ENCODE data around the gene PTPRA.

The PTPRA gene

GRCh38 chr20:2851086-2851485 lies 22.2 kb upstream of the PTPRA start:
- DNase-seq: no peak

- no peak for DNase-seq
Observed at GRCh38 chr20:2858591-2858990, 14.7 kb upstream of the PTPRA start.

DNA sequence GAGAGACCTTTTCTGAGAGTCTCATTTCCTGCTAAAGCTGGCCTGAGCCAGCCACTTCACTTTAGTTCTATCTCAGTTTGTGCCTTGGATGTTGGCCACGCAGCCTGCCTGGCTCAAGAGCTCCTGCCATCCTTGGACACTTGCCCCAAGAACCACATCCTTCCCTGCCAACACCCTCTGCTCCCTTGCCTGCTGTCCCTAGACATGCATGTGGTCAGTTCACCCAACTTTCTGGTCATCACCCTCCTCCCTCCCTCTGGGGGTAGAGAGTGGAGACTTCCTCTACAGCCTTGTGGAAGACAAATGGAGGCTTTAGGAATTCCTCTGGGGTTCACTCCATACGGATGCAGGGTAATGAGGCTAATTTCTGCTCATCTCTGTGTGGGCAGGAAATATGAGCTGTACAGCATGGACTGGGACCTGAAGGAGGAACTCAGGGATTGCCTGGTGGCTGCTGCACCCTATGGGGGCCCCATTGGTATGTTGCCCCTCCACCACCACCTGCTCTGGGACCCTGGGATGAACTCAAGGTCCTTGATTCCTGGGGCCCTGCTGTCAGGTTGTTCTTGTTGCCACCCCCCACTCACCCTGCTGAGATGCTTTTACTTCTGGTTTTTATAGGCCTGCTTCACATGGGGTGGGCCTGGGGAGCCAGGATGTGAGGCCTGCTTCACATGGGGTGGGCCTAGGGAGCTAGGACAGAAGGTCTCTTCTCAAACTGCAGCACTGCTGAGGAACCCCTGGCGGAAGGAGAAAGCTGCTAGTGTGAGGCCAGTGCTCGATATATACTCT lies 13.8 kb upstream of the PTPRA start:
- no peak for DNase-seq

DNA sequence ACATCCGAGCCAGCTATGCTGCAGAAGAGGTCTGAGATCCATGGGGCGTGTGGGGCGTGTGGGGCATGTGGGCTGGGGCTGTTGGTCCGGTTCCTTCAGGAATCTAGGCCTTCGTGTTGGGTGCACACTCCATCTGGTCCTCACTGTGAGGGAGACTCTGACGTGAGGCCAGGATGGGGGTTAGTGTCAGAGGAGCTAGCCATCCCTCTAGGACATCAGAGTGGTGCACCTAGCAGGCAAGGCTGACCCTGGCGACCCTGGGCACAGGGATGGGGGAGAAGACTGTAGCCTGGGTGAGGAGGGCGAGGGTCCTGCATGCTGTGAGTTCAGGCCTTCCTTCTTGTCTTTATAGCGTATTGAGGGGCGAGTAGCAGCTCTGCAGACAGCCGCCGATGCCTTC lies 8.7 kb upstream of the PTPRA start:
- DNase-seq: no peak

DNA sequence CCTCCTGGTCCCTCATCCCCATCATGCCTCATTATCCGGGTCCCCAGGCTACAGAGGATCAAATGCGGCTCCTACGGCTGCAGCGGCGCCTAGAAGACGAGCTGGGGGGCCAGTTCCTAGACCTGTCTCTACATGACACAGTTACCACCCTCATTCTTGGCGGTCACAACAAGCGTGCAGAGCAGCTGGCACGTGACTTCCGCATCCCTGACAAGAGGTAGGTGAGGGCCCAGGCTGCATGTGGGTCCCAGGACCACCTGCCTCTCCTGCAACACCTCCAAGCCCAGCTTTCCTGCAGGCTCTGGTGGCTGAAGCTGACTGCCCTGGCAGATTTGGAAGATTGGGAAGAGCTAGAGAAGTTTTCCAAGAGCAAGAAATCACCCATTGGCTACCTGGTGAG lies 8.2 kb upstream of the PTPRA start:
- DNase-seq: no peak

GRCh38 chr20:2865630-2866029 lies 7.7 kb upstream of the PTPRA start:
- no peak for DNase-seq

DNA sequence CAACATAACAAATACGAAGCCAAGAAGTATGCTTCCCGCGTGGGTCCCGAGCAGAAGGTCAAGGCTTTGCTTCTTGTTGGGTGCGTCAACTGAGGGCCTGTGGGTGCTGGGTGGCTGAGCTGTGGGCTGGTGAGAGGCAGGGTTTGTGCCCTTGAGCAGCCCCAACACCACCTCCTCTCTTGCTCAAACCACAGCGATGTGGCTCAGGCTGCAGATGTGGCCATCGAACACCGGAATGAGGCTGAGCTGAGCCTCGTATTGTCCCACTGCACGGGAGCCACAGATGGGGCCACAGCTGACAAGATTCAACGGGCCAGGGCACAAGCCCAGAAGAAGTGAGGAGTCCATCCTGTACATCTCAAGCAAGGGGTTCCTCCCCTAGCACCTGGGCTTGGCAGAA lies 7.0 kb upstream of the PTPRA start:
- no peak for DNase-seq

DNA sequence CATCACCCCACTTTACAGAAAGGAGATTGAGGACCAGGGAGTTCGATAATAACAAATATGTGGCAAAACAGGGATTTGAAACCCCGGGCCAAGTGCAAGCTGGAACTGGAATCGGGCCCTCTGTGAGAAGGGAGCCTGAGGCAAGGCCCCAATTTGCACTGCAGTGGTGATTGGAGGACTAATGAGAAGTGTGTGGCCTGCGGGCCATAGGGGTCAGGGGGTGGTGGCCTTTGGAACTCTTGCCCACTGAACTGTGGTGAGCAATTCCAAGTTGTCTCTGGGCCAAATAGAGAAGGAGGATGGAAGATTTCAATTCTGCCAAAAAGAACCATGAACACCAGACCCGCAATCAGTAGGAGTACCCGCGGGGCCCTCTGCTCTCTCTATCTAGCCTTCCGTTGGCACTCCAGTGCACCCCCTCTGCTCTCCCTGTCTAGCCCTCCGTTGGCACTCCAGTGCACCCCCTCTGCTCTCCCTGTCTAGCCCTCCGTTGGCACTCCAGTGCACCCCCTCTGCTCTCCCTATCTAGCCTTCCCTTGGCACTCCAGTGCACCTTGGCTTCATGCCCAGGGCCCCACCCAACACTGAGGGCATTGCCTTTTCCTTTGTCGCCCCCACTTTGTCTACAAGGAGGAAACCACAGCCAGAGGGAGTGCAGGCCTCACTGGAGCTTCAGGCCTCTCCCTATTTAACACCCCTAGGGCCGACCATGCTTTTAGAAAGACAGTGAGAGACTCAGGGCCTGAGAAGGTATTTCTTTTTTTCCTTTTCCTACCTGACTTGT lies 6.0 kb upstream of the PTPRA start:
- no peak for DNase-seq

DNA sequence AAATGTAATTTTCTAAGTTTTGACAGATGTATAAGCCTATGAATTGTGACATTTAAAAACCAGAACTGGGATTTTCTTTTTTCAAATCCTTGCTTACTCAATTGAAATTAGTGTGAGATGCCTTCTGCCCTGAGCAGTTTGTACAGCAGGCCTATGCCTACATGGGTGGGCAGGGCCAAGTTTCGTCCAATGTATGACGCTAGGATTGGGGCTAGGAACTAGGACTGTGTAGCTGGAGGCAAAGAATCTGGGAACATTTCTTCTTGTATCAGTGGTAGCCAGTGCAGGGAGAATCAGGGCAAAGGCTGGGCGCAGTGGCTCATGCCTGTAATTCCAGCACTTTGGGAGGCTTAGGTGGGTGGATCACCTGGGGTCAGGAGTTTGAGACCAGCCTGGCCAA lies 3.9 kb upstream of the PTPRA start:
- no peak for DNase-seq

- peak; percentile 27 for DNase-seq
Observed at GRCh38 chr20:2871111-2871465, 2.2 kb upstream of the PTPRA start.

GRCh38 chr20:2871661-2872458 lies 1.4 kb upstream of the PTPRA start:
- no peak for DNase-seq

DNA sequence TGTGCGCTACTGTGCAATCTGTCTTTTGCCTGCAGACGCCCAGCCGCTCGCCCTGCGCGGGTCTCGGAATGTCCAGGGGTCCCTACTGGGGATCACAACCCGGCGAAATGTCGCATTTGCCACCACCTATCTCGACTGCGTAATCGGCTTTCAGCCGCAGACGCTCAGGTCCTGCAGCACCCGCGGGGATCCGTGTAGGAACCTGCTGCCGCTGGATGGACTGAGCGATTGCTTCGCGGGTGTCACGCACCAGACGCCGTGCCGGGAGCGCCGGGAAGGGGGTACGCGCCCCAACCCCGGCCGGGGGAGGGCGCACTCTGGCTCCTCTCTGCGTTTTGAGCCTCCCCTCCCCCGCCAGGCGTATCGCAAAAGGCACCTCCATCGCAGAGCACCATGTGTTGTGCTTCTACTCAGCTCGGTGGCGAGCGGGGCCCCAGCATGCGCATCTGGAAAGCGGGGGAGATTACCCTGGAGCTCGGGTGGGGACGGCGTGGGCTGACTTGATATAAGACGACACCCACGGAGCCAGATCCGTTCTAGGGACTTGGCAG lies 747 bp upstream of the PTPRA start:
- DNase-seq: peak; percentile 45

GRCh38 chr20:2873747-2874041 lies 413 bp downstream of the PTPRA start:
- DNase-seq: no peak

GRCh38 chr20:2874456-2874855 lies 1.2 kb downstream of the PTPRA start:
- DNase-seq: no peak

DNA sequence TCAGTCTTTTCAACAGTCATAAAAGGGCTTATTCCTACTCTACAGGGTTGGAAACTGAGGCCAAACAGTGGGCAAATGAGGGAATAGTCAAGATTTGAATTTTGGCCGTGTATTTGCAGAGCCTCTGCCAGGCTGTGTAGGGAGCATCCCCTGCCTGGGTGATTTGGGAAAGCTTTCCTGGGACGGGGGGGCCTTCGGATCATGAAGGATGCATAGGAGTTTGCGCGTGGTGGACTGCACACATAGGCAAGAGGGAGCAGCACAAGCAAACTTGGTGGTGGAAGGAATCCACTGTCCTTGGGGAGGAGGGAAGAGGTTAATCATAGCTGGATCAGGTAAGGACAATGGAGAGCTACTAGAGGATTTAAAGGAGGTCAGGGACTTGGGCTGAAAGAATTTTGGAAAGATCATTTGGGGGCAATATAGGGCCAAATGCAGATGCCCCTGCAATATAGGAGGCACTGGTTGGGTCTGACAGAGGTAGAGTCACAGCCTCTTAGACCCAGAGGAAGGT lies 2.5 kb downstream of the PTPRA start:
- no peak for DNase-seq

DNA sequence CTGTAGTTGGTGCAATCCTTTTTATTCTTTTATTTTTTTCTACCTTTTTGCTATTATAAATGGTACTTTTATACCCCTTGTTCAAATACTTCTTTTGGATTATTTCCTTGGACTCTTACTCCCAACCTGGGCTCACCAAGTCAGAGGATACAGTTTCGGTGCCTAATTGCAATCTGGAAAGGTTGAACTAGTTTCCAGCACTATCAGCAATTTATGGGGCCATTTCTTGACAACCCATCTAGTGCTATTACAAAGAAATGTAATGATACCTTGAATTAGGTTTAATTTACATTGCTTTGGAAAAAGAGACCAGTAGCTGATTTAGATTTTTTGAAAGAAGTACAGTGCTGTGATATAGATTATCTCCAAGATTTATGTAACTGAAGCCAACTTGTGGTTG lies 5.2 kb downstream of the PTPRA start:
- DNase-seq: no peak

DNA sequence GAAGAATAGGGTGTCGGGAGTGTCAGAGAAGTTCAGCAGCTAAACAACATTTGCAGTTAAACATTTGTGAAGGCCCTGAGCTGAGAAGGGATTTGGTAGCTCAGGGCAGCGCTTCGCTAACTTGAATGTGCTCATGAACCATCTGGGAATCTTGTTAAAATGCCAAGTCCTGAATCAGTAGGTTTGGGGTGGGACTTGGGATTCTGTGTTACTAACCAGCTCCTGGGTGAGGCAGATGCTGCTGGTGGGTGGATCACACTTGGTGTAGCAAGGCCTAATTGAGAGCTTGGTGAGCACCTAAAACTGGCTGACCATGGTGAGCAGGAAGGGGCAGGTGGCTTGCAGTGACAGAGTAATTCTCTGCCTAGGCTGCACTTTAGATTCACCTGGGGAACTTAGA lies 5.9 kb downstream of the PTPRA start:
- no peak for DNase-seq

DNA sequence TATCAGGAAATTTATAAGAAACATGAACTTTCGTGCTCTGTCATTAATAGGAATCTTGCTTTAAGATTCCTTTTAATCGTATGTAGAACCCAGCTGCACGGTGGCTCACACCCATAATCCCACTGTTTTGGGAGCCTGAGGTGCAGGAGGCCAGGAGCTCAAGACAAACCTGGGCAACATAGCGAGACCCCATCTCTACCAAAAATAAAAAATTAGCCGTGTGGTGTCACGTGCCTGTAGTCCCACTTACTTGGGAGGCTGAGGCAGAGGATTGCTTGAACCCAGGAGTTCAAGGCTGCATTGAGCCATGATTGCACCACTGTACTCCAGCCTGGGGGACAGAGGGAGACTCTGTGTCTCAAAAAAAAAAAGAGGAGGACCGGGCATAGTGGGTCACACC lies 7.4 kb downstream of the PTPRA start:
- no peak for DNase-seq

- DNase-seq: no peak
Observed at GRCh38 chr20:2883726-2884637, 10.7 kb downstream of the PTPRA start.

- no peak for DNase-seq
Observed at GRCh38 chr20:2887715-2888114, 14.4 kb downstream of the PTPRA start.

- DNase-seq: no peak
Observed at GRCh38 chr20:2888224-2888955, 15.1 kb downstream of the PTPRA start.

- DNase-seq: no peak
Observed at GRCh38 chr20:2889209-2889608, 15.9 kb downstream of the PTPRA start.

All from GF-D8 (cell line).